DND-41 (cell line): ENCODE measurements around the gene ZAP70.

Experiments
- EZH2 ChIP-seq: IDR thresholded peaks from 3 replicates; pipeline ENCODE4 v1.6.1; 2012; ENCODE audit warnings: borderline replicate concordance, low read depth, mild to moderate bottlenecking, moderate library complexity, low read length, inconsistent platforms; ENCODE audit not compliant: severe bottlenecking
- TF ChIP-seq, protein P1 (sequence below): IDR thresholded peaks from 2 replicates; pipeline ENCODE4 v1.5.1; 2012; ENCODE audit warnings: borderline replicate concordance, low read length, moderate library complexity, mild to moderate bottlenecking; ENCODE audit not compliant: poor library complexity, severe bottlenecking; ENCODE audit errors: extremely low read depth

DNA sequence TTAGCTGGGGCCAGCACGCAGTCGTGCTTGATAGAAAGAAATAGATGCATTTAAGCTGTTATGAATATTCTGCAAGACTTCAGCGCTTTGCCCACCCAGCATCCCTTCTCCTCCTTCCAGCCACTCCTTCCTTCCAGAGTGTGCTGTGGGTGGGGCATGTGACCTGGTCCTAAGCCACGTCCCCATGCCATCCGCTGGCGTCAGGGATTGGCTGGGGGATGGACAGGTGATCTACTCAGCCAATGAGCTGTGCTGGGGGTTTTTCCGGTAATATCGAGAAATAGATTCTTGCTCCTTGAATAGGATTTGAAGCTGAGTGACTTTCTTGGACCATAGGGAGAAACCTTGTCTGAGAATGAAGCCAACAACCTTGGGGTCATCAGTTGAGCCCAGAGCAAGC lies 4.8 kb upstream of the ZAP70 start:
- TF ChIP-seq, protein P1, sequence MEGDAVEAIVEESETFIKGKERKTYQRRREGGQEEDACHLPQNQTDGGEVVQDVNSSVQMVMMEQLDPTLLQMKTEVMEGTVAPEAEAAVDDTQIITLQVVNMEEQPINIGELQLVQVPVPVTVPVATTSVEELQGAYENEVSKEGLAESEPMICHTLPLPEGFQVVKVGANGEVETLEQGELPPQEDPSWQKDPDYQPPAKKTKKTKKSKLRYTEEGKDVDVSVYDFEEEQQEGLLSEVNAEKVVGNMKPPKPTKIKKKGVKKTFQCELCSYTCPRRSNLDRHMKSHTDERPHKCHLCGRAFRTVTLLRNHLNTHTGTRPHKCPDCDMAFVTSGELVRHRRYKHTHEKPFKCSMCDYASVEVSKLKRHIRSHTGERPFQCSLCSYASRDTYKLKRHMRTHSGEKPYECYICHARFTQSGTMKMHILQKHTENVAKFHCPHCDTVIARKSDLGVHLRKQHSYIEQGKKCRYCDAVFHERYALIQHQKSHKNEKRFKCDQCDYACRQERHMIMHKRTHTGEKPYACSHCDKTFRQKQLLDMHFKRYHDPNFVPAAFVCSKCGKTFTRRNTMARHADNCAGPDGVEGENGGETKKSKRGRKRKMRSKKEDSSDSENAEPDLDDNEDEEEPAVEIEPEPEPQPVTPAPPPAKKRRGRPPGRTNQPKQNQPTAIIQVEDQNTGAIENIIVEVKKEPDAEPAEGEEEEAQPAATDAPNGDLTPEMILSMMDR: no peak
- no peak for TF ChIP-seq EZH2
